HG02943 (cell line): ENCODE data around the gene ZNF692.
"Not testable (repeated sequence)": the region's sequence is repeated elsewhere in the genome, so short reads cannot be mapped to it uniquely, and the experiment has no call there.

Source experiments
- ATAC-seq: cut with Tn5 transposase; IDR thresholded peaks from one replicate; pipeline ENCODE4 v1.9.1; 2021; ENCODE audit warnings: mild to moderate bottlenecking, low read depth, moderate library complexity; ENCODE audit not compliant: unreplicated experiment

The ZNF692 gene

DNA sequence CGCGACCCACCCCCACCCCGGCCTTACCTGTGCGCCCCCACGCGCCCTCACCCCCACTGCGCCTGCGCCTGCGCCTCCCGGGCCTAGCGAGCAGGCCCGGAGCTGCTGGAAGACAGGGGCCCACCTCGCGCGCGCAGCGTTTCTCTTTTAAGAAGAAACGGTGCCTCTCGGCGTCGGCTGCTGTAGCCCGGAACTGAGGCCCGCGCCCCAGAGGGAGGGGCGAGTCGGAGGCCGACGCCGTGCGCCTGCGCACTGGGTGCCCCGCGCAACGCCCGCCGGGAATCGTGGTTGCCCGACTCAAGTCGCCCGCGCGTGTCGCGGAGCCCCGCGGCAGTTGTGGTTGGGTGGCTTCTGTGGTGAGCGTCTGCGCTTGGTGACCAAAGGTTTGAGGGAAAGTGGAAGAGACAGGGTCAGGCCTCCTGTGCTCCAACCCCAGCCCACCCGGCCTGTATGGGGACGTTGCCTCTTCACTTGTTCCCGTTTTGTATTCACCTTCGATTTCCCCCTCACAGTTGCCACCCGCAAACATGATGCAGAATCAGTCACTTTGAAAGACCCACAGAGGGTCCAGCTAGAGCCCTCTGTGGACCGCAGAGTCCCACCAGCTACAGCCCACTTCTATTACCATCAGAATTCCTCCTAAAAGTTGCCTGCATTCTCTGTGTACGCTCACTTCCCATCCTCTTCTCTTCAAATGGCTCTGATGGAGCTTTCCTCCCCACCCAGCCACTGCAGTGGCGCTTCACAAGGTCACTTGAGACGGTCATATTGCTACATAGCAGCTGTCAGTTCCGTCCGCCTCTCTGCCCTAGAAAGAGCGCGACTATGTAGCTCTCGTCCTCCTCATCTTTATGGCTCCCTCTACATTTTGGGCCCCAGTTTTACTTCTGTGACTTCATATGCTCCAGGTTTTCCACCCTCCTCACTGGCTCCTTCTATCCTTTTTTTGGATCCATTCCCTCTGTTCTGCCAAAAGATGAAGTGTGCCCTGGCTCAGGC, at the start of gene ZNF692:
ZNF692 (minus strand) TSS at position 195 of the 999 bp plus-strand sequence. CDS start 776 bp downstream, outside the sequence.
- peak; percentile 71 for ATAC-seq

- peak; percentile 22 for ATAC-seq
These were observed 48.1 kb upstream of the ZNF692 start for GRCh38 chr1:248906753-248907661.

DNA sequence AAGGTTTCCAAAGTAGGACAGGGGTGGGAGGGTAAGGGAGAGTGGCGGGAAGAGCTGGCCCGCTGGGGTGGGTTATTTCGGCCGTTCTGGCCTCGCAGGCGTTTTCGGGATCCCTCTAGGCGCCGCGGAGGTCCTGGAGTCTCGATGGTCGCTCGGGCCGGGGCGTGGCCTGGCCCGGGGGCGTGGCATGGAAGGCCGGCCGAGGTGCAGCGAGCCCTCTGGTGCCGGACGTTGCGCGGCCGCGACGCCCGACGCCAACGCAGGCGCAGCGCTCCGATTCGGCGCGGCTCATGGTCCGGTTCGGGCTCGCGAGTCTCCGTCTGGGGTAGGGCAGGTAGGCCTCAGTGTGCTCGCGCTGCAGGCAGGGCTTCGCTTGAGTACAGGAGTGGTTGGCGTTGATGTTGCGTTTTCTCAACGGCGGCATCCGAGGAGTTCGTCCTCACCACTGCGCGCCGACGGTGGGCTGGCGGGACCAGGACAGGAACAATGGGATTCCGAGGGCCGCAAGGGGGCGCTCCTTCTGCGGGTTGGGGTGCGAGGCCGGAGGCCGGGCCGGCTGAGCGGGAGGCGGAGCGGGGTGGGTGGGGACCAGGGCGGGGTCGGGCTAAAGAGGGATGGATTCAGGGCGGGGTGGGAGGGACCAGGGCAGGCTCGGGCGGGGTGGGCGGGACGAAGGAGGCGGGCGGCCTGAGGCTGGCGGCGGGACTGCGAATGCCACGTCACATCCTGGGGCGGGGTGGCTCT, 47.3 kb upstream of the ZNF692 start, which contains the start of gene PGBD2:
PGBD2 (plus strand) TSS at position 227 of the 744 bp plus-strand sequence. CDS start 7,628 bp downstream, outside the sequence.
- peak; percentile 87 for ATAC-seq

- peak; percentile 0 for ATAC-seq
These were observed 46.8 kb upstream of the ZNF692 start for GRCh38 chr1:248905662-248906008.

DNA sequence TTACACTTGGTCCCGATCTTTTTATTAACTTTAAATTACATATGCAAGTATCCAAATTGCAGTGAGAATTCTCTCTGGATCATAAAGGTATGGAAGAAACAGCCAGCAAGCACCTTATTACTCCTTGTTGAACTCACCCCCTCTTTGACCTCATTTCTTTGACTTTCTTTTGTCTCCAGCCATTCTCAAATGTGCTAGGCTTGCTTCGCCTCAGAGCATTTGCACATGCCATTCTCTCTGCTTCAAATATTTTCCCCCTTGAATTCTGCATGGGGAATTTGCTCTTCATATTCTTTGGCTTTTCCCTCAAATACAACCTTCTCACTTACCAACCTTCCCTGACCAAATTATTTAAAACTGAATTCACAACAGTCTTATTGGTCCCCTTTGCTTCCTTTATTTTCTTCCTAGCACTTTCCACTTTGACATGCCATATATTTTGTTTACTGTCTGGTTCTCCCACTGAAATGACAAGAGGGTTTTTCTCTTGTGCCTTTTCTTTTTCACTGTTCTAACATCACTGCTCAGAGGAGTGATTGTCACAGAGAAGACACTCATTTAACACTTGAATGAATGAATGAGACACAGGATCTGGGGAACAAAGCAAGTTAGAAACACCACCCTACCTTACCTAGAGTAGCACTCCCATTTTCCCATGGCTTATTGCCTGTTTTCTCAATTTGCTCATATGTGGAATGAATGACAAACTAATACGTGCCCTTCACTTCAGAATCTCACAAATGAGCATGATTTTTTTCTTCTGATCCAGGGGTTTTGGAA, 45.7 kb upstream of the ZNF692 start:
- no peak for ATAC-seq

GRCh38 chr1:248901578-248901977, 42.7 kb upstream of the ZNF692 start:
- ATAC-seq = no peak

GRCh38 chr1:248900637-248901036, 41.8 kb upstream of the ZNF692 start:
- no peak for ATAC-seq

- ATAC-seq = no peak
These were observed 38.8 kb upstream of the ZNF692 start for GRCh38 chr1:248897412-248898337.

- ATAC-seq = no peak
These were observed 36.0 kb upstream of the ZNF692 start for GRCh38 chr1:248894837-248895236.

- ATAC-seq = no peak
These were observed 33.7 kb upstream of the ZNF692 start for GRCh38 chr1:248892590-248892989.

DNA sequence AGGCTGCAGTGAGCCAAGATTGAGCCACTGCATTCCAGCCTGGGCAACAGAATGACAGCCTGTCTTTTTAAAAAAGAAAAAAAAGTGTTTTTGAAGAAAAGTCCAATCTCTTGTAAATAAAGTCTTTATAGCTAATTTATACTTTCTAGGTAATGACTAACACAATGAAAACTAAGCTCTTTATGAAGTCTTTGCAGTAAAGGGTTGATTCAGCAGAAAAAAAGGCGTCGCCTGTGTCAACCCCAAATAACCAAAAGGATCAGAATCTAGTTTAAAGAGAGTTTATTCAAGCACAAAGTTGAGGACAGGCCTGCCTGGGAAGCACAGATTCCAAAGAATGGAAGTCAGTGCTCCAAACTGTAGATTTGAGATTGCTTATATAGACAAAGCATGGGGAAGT, 32.9 kb upstream of the ZNF692 start:
- no peak for ATAC-seq

GRCh38 chr1:248890549-248891498, 31.9 kb upstream of the ZNF692 start:
- no peak for ATAC-seq

DNA sequence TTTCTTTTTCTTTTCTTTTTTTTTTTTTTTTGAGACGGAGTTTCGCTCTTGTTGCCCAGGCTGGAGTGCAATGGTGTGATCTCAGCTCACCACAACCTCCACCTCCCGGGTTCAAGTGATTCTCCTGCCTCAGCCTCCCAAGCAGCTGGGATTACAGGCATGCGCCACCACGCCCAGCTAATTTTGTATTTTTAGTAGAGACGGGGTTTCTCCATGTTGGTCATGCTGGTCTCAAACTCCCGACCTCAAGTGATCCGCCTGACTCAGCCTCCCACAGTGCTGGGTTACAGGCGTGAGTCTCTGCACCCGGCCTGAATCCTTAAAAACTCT, 31.0 kb upstream of the ZNF692 start:
- ATAC-seq = not testable (repeated sequence)

DNA sequence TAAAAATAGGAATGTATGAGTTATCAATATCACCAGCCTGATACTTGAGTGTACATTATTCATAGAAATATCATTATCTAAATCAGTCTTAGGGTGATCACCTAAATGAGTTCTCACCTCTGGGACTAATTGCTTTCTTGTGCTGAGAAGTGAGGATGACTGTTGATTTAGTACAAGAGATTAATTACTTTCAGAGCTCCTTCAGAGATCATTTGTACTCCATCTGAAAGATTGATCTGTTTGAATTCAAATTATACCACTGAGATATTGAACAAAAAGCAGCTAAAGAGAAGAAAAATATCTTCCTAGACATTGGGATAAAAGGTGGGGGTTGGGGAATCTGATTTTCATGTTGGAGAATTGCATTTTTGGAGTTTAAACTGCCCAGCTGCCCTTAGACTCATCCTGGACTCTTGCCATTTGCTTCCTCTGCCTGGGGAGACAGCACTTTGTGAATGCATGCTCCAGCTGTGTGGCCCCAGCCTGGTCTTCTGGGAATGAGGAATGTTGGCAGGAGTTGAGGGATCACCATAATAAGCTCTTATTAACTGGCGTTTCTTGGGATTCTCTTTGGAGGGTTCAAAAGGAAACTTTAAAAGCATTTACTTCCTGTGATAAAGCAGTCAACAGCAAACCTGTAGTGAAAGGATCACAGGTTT, 27.5 kb upstream of the ZNF692 start:
- no peak for ATAC-seq

GRCh38 chr1:248885646-248886045, 26.8 kb upstream of the ZNF692 start:
- ATAC-seq = no peak

GRCh38 chr1:248884632-248885295, 25.9 kb upstream of the ZNF692 start:
- ATAC-seq = no peak
